ENCODE results near the gene BNIP5.

GRCh38 chr6:36337814-36338213 is 1.1 kb upstream of the BNIP5 start:
- TF ChIP-seq POLR2A (IDR thresholded peaks at IDR 0.05) (no peak), CTCF (IDR thresholded peaks at IDR 0.05 in 8 of 11, conservative IDR thresholded peaks at IDR 0.05 in 3 of 11) (no peak)

All from spleen (tissue), 7 donors.